Loucy (cell line): ENCODE measurements around the gene CPEB3.

Experiments used
- H2AFZ ChIP-seq: fragments of 200-600 bp; sonication (generic); 2 replicates; pipeline ENCODE4 v1.6.0; 2016; ENCODE audit warnings: antibody characterized with exemption, mild to moderate bottlenecking, low read length, moderate library complexity
- H3F3A ChIP-seq: fragments of 200-600 bp; 2 replicates; pipeline ENCODE4 v1.6.0; 2016; ENCODE audit warnings: antibody characterized with exemption, low read depth, mild to moderate bottlenecking
- H3K27me3 ChIP-seq: fragments of 200-600 bp; sonication (generic); 2 replicates; pipeline ENCODE4 v1.6.1; 2014; ENCODE audit warnings: low read length, mild to moderate bottlenecking; ENCODE audit not compliant: insufficient read depth, poor library complexity, severe bottlenecking
- H3K36me3 ChIP-seq: fragments of 200-600 bp; sonication (generic); 2 replicates; pipeline ENCODE4 v1.6.1; 2016; ENCODE audit warnings: low read length; ENCODE audit not compliant: insufficient read depth
- H3K4me1 ChIP-seq: fragments of 200-600 bp; sonication (generic); 2 replicates; pipeline ENCODE4 v1.5.1; 2014; ENCODE audit warnings: low read length, mild to moderate bottlenecking; ENCODE audit not compliant: insufficient read depth, poor library complexity, severe bottlenecking
- H3K4me2 ChIP-seq: fragments of 200-600 bp; sonication (generic); 2 replicates; pipeline ENCODE4 v1.6.0; 2014; ENCODE audit warnings: antibody characterized with exemption, low read length, low read depth, mild to moderate bottlenecking; ENCODE audit not compliant: poor library complexity, severe bottlenecking
- H3K4me3 ChIP-seq: fragments of 200-600 bp; sonication (generic); 2 replicates; pipeline ENCODE4 v1.5.1; 2014; ENCODE audit warnings: low read length, mild to moderate bottlenecking, mixed read lengths; ENCODE audit not compliant: poor library complexity, severe bottlenecking
- H3K79me2 ChIP-seq: fragments of 200-600 bp; sonication (generic); 2 replicates; pipeline ENCODE4 v1.6.1; 2014; ENCODE audit warnings: low read length; ENCODE audit not compliant: insufficient read depth
- H3K9ac ChIP-seq: fragments of 200-600 bp; sonication (generic); 2 replicates; pipeline ENCODE4 v1.6.0; 2014; ENCODE audit warnings: mild to moderate bottlenecking, low read depth, low read length, moderate library complexity; ENCODE audit not compliant: poor library complexity, severe bottlenecking
- H3K9me2 ChIP-seq: fragments of 200-600 bp; sonication (generic); replicated peaks from 2 replicates; pipeline ENCODE4 v1.6.1; 2016; ENCODE audit warnings: low read depth, low read length, mixed read lengths
- H3K9me3 ChIP-seq: fragments of 200-600 bp; sonication (generic); 2 replicates; pipeline ENCODE4 v1.6.1; 2014; ENCODE audit warnings: mild to moderate bottlenecking, antibody characterized with exemption, low read length, low read depth; ENCODE audit not compliant: insufficient read depth
- H4K20me1 ChIP-seq: fragments of 200-600 bp; sonication (generic); 2 replicates; pipeline ENCODE4 v1.6.0; 2014; ENCODE audit warnings: antibody characterized with exemption, low read length, mild to moderate bottlenecking; ENCODE audit not compliant: insufficient read depth, poor library complexity, severe bottlenecking
- CTCF ChIP-seq: fragments of 200-600 bp; sonication (generic); conservative IDR thresholded peaks from 2 replicates; pipeline ENCODE4 v1.5.1; 2014; ENCODE audit warnings: mild to moderate bottlenecking, antibody characterized with exemption, low read length
- EZH2phosphoT487 ChIP-seq: fragments of 200-600 bp; IDR thresholded peaks from 2 replicates; pipeline ENCODE4 v1.6.1; 2018; ENCODE audit warnings: antibody characterized with exemption, mild to moderate bottlenecking, moderate library complexity, borderline replicate concordance

Gene CPEB3

GRCh38 chr10:92177546-92177945 is 113.3 kb downstream of the CPEB3 start:
- Histone ChIP-seq H3K4me3 (no peak overlapping the region), H3K9me3 (no peaks in the 10 kb centered on the region), H3K36me3 (no peaks in the 10 kb centered on the region), H3K4me2 (no peak overlapping the region), H4K20me1 (no peaks in the 10 kb centered on the region), H3K79me2 (no peaks in the 10 kb centered on the region), H2AFZ (no peak overlapping the region), H3K9me2 (no peaks in the 10 kb centered on the region), H3K27me3 (no peaks in the 10 kb centered on the region), H3F3A (no peaks in the 10 kb centered on the region), H3K9ac (no peak overlapping the region), H3K4me1 (no peaks in the 10 kb centered on the region)
- TF ChIP-seq CTCF (no peak), EZH2phosphoT487 (no peak)

- Histone ChIP-seq H4K20me1 (no peaks in the 10 kb centered on the region), H3K4me1 (no peaks in the 10 kb centered on the region), H2AFZ (no peak overlapping the region), H3K9me2 (no peaks in the 10 kb centered on the region), H3K27me3 (no peaks in the 10 kb centered on the region), H3K9ac (no peak overlapping the region), H3K9me3 (no peaks in the 10 kb centered on the region), H3K4me2 (no peak overlapping the region), H3F3A (no peaks in the 10 kb centered on the region), H3K4me3 (no peak overlapping the region), H3K79me2 (no peaks in the 10 kb centered on the region), H3K36me3 (no peaks in the 10 kb centered on the region)
- no peak for TF ChIP-seq EZH2phosphoT487
- TF ChIP-seq CTCF: no peak
These were observed 115.7 kb downstream of the CPEB3 start for GRCh38 chr10:92175164-92175563.

GRCh38 chr10:92173996-92174395 is 116.9 kb downstream of the CPEB3 start:
- Histone ChIP-seq H3K4me2 (no peak overlapping the region), H3F3A (no peaks in the 10 kb centered on the region), H3K4me1 (no peaks in the 10 kb centered on the region), H3K9me2 (no peaks in the 10 kb centered on the region), H3K9me3 (no peaks in the 10 kb centered on the region), H3K4me3 (no peak overlapping the region), H2AFZ (no peak overlapping the region), H3K79me2 (no peaks in the 10 kb centered on the region), H3K9ac (no peak overlapping the region), H4K20me1 (no peaks in the 10 kb centered on the region), H3K27me3 (no peaks in the 10 kb centered on the region), H3K36me3 (no peaks in the 10 kb centered on the region)
- TF ChIP-seq CTCF (no peak), EZH2phosphoT487 (no peak)
